Right ventricle myocardium superior (tissue), 1 donor: Measurements from ENCODE around the gene FGF18. TPM values are rescaled to one million over a fixed set of nuclear protein-coding genes. Genes with fewer than 3 reads are reported as not detected.
A peak's percentile ranks its signal among the peaks of the same experiment; 100 is the strongest.

ENCODE experiments used
- ATAC-seq: fragments of 200-7000 bp; cut with Tn5 transposase; one replicate; pipeline ENCODE4 v1.9.1; 2020; ENCODE audit warnings: mild to moderate bottlenecking; ENCODE audit not compliant: poor library complexity
- DNase-seq: peaks from one replicate; pipeline ENCODE4 v3.0.0-alpha.2; 2020
- intact Hi-C: fragments of 100-400 bp; cut with DNase I; formaldehyde crosslinking; loops from one replicate; pipeline ENCODE4 v1.11.2; 2022
- total RNA-seq: library from RNA; stranded (reverse); fragmentation: NEBNext Ultra II Directional; extraction: Animal tissue kit (Norgen Biotek cat#: 25700); gene quantifications from one replicate; pipeline ENCODE4 v1.2.1, GENCODE V29; 2021
- donor health status: DM: no; HTN: yes; CAD: no; lungs with severe emphysema.

FGF18 gene
- total RNA-seq, 1 donor from 2014 or later = 5.8 TPM

- ATAC-seq (peak; percentile 33), DNase-seq (peak; percentile 56)
- intact Hi-C loops = loop anchor here (2.0 to 10.0 kb wide), 4 partner anchors 205 to 625 kb away; no protein-coding TSS in a partner anchor
Observed at GRCh38 chr5:171419688-171420430, 412 bp downstream of the FGF18 start.

GRCh38 chr5:171420431-171421241, 1.2 kb downstream of the FGF18 start:
- ATAC-seq (peak; percentile 72), DNase-seq (peak; percentile 95)
- intact Hi-C loops = loop anchor here (10.0 kb wide), 1 partner anchor 204 kb away; no protein-coding TSS in a partner anchor

GRCh38 chr5:171421331-171422262, 2.1 kb downstream of the FGF18 start:
- DNase-seq (peak; percentile 32), ATAC-seq (no peak)
- intact Hi-C loops = loop anchor here (10.0 kb wide), 1 partner anchor 203 kb away; no protein-coding TSS in a partner anchor

GRCh38 chr5:171422495-171422894, 3.0 kb downstream of the FGF18 start:
- DNase-seq (no peak), ATAC-seq (no peak)
- intact Hi-C loops = loop anchor here (10.0 kb wide), 1 partner anchor 202 kb away; no protein-coding TSS in a partner anchor

- intact Hi-C loops = loop anchor here (10.0 kb wide), 1 partner anchor 202 kb away; no protein-coding TSS in a partner anchor
- no peak for ATAC-seq
Observed at GRCh38 chr5:171422902-171423663, 3.6 kb downstream of the FGF18 start.

GRCh38 chr5:171424726-171425125, 5.3 kb downstream of the FGF18 start:
- DNase-seq (peak; percentile 35), ATAC-seq (no peak)
- intact Hi-C loops = loop anchor here (10.0 kb wide), 1 partner anchor 200 kb away; no protein-coding TSS in a partner anchor

More at GRCh38 chr5:171422902-171423663, 3.6 kb downstream of the FGF18 start:
- DNase-seq = peak; percentile 39

- ATAC-seq (no peak), DNase-seq (peak; percentile 12)
- intact Hi-C loops = loop anchor here (10.0 kb wide), 1 partner anchor 199 kb away; no protein-coding TSS in a partner anchor
Observed at GRCh38 chr5:171425596-171426244, 6.3 kb downstream of the FGF18 start.

GRCh38 chr5:171426266-171426665, 6.8 kb downstream of the FGF18 start:
- ATAC-seq (no peak), DNase-seq (peak; percentile 29)
- intact Hi-C loops = loop anchor here (10.0 kb wide), 1 partner anchor 199 kb away; no protein-coding TSS in a partner anchor

- ATAC-seq (no peak), DNase-seq (peak; percentile 13)
- intact Hi-C loops = loop anchor here (10.0 kb wide), 1 partner anchor 198 kb away; no protein-coding TSS in a partner anchor
Observed at GRCh38 chr5:171426680-171427079, 7.2 kb downstream of the FGF18 start.

- intact Hi-C loops = loop anchor here (10.0 kb wide), 1 partner anchor 197 kb away; no protein-coding TSS in a partner anchor
- ATAC-seq (peak; percentile 79), DNase-seq (peak; percentile 79)
Observed at GRCh38 chr5:171427318-171428167, 8.1 kb downstream of the FGF18 start.

- ATAC-seq = no peak
- peak; percentile 20 for DNase-seq
Observed at GRCh38 chr5:171428168-171428696, 8.8 kb downstream of the FGF18 start.

GRCh38 chr5:171428809-171429542, 9.5 kb downstream of the FGF18 start:
- ATAC-seq = no peak
- intact Hi-C loops = loop anchor here (10.0 kb wide), 1 partner anchor 196 kb away; no protein-coding TSS in a partner anchor
- DNase-seq = peak; percentile 21

More at GRCh38 chr5:171428168-171428696, 8.8 kb downstream of the FGF18 start:
- intact Hi-C loops = loop anchor here (10.0 kb wide), 1 partner anchor 197 kb away; no protein-coding TSS in a partner anchor

- DNase-seq = peak; percentile 14
- ATAC-seq = no peak
- intact Hi-C loops = loop anchor here (10.0 kb wide), 1 partner anchor 195 kb away; no protein-coding TSS in a partner anchor
Observed at GRCh38 chr5:171429543-171429910, 10.1 kb downstream of the FGF18 start.

- ATAC-seq = no peak
- intact Hi-C loops = no loop called here
- DNase-seq = peak; percentile 6
Observed at GRCh38 chr5:171431251-171431777, 11.9 kb downstream of the FGF18 start.

GRCh38 chr5:171432076-171432475, 12.6 kb downstream of the FGF18 start:
- ATAC-seq = no peak
- intact Hi-C loops = no loop called here
- DNase-seq = peak; percentile 53
